ENCODE measurements around the gene UXS1.

DNA sequence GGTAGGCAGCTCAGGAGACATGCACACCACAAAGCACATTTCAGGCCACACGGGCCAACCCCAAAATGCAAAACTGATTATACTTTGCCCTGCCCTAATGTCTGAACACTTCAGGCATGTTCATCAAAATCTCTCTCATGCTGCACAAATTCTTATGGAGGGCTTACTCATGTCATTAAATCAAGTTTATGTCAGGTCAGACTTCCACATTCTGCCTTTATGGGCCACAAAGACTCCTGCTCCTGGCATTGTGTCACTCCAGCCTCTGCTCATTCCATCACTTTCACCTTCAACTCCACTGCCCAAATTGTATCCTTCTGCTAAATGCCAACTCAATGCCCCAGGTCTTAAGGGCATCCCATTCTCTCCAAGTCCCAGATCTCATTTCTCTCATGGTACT is 9.2 kb downstream of the UXS1 start:
- TF ChIP-seq, protein P1, sequence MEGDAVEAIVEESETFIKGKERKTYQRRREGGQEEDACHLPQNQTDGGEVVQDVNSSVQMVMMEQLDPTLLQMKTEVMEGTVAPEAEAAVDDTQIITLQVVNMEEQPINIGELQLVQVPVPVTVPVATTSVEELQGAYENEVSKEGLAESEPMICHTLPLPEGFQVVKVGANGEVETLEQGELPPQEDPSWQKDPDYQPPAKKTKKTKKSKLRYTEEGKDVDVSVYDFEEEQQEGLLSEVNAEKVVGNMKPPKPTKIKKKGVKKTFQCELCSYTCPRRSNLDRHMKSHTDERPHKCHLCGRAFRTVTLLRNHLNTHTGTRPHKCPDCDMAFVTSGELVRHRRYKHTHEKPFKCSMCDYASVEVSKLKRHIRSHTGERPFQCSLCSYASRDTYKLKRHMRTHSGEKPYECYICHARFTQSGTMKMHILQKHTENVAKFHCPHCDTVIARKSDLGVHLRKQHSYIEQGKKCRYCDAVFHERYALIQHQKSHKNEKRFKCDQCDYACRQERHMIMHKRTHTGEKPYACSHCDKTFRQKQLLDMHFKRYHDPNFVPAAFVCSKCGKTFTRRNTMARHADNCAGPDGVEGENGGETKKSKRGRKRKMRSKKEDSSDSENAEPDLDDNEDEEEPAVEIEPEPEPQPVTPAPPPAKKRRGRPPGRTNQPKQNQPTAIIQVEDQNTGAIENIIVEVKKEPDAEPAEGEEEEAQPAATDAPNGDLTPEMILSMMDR (IDR thresholded peaks at IDR 0.05) = no peak
- TF ChIP-seq POLR2A (IDR thresholded peaks at IDR 0.05) = no peak
